ENCODE data around the gene IL10RB. TPM values are rescaled to one million over a fixed set of nuclear protein-coding genes. Genes with fewer than 3 reads are reported as not detected.

IL10RB gene
- total RNA-seq, 4 donors from 2014 or later = 20.5 to 53.1 (median 21.4) TPM

DNA sequence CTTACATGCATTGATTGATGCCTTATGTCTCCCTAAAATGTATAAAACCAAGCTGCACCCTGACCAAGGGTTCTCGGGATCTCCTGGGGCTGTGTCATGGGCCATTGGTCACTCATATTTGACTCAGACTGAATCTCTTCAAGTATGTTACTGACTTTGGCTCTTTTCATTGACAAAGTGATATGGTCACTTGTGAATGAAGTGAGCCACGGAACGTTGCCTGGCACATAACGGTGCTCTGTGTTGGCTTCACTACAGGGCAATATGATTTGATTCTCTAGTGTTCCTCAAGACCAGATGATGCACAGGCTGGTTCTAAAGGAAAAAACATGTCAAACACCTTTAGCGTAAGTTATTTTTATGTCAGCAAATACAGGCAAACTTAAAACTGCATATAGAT is 11.4 kb upstream of the IL10RB start:
- H3K36me3 ChIP-seq = peaks cover 0 to under 1% of the 10 kb centered on the region in 2 donors

DNA sequence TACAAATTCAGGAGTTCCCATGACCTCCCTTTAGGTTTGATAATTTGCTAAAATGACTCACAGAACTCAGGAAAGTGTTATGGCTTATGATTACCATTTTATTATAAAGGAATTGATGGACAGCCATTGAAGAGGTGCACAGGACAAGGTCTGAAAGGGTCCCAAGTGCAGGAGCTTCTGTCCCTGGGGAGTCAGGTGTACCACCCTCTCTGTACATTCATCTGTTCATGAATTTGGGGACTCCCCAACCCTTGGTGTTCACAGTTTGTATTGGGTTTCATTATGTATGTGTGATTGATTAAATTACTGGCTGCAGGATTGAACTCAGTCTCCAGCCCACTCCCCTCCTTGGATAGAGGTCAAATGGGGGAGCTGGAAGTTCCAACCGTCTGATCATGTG is 10.8 kb upstream of the IL10RB start:
- Histone ChIP-seq H3K27ac (no peak overlapping the region), H3K27me3 (no peaks in the 10 kb centered on the region), H3K4me3 (replicated peaks in 1 of 3) (no peak overlapping the region), H3K9me3 (no peaks in the 10 kb centered on the region), H3K4me1 (no peaks in the 10 kb centered on the region), H3K36me3 (no peaks in the 10 kb centered on the region)
- TF ChIP-seq POLR2A (IDR thresholded peaks at IDR 0.05) = no peak
- TF ChIP-seq, protein P1, sequence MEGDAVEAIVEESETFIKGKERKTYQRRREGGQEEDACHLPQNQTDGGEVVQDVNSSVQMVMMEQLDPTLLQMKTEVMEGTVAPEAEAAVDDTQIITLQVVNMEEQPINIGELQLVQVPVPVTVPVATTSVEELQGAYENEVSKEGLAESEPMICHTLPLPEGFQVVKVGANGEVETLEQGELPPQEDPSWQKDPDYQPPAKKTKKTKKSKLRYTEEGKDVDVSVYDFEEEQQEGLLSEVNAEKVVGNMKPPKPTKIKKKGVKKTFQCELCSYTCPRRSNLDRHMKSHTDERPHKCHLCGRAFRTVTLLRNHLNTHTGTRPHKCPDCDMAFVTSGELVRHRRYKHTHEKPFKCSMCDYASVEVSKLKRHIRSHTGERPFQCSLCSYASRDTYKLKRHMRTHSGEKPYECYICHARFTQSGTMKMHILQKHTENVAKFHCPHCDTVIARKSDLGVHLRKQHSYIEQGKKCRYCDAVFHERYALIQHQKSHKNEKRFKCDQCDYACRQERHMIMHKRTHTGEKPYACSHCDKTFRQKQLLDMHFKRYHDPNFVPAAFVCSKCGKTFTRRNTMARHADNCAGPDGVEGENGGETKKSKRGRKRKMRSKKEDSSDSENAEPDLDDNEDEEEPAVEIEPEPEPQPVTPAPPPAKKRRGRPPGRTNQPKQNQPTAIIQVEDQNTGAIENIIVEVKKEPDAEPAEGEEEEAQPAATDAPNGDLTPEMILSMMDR (IDR thresholded peaks at IDR 0.05) = no peak
- intact Hi-C loops (cut with DNase I) = no loop called here
- 64 to 69% methylated on average over 1 of the region's 1 CpG for WGBS, 2 donors
- DNase-seq = no peak

More for the DNA sequence above, 11.4 kb upstream of the IL10RB start:
- H3K4me3 ChIP-seq (replicated peaks in 1 of 3) = no peak overlapping the region
- 41 to 64% methylated on average over 5 of the region's 5 CpGs for WGBS, 2 donors
- H3K9me3 ChIP-seq = no peaks in the 10 kb centered on the region
- H3K27ac ChIP-seq = no peak overlapping the region
- TF ChIP-seq POLR2A (IDR thresholded peaks at IDR 0.05) = no peak
- intact Hi-C loops (cut with DNase I) = no loop called here
- H3K27me3 ChIP-seq = no peaks in the 10 kb centered on the region
- DNase-seq = peak; percentile 50 to 55
- no peaks in the 10 kb centered on the region for H3K4me1 ChIP-seq

DNA sequence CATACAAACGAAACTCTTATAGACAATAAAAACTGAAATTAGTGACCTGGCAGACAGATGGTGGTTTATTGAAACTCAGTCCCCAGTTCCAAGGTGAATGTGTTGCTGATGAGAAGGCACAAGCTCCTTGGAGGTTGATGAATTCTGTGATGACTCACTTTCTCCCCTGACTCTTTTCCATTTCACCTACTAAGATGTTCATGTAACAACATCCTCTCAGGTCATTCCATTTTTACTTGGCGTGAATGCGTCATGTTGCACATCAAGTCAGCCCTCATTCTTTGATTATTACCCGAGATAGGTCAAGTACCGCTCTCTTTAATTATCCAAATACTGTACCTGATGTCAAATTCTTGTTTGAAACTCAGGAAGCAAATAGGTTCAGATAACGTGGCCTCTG is 10.1 kb upstream of the IL10RB start:
- intact Hi-C loops (cut with DNase I) = no loop called here
- Histone ChIP-seq H3K9me3 (no peaks in the 10 kb centered on the region), H3K27me3 (no peaks in the 10 kb centered on the region), H3K4me3 (replicated peaks in 1 of 3) (no peak overlapping the region), H3K36me3 (no peaks in the 10 kb centered on the region), H3K27ac (no peak overlapping the region), H3K4me1 (no peaks in the 10 kb centered on the region)
- 92 to 96% methylated on average over 6 of the region's 6 CpGs for WGBS, 2 donors
- no peak for DNase-seq
- no peak for TF ChIP-seq POLR2A (IDR thresholded peaks at IDR 0.05)
- TF ChIP-seq, protein P1 (IDR thresholded peaks at IDR 0.05) = no peak

DNA sequence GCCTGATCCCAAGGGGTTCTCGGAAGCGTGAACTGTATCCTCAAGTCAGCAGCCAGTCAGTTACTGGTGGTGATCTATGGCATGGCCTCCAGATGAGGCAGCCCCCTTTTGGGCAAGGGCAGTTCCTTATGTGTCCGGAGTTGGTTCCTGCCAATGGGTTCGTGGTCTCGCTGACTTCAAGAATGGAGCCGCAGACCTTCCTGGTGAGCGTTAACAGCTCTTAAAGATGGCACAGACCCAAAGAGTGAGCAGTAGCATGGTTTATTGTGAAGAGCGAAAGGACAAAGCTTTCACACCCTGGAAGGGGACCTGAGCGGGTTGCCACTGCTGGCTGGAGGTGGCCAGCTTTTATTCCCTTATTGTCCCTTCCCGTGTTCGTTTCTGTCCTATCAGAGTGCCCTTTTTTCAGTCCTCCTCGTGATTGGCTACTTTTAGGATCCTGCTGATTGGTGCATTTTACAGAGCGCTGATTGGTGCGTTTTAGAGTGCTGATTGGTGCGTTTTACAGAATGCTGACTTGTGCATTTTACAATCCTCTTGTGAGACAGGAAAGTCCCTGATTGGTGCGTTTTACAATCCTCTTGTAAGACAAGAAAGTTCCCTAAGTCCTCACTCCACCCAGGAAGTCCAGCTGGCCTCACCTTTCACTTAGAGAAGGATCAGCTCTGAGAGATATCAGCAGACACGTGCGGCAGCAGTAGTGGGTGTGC is 8.9 kb upstream of the IL10RB start:
- no peak for DNase-seq
- Histone ChIP-seq H3K27me3 (no peaks in the 10 kb centered on the region), H3K4me3 (replicated peaks in 1 of 3) (no peak overlapping the region), H3K27ac (no peak overlapping the region), H3K4me1 (no peaks in the 10 kb centered on the region), H3K36me3 (no peaks in the 10 kb centered on the region), H3K9me3 (no peaks in the 10 kb centered on the region)
- intact Hi-C loops (cut with DNase I) = no loop called here
- 97% methylated on average over 18 of the region's 18 CpGs for WGBS, 2 donors
- TF ChIP-seq, protein P1 (IDR thresholded peaks at IDR 0.05) = no peak
- TF ChIP-seq POLR2A (IDR thresholded peaks at IDR 0.05) = no peak

DNA sequence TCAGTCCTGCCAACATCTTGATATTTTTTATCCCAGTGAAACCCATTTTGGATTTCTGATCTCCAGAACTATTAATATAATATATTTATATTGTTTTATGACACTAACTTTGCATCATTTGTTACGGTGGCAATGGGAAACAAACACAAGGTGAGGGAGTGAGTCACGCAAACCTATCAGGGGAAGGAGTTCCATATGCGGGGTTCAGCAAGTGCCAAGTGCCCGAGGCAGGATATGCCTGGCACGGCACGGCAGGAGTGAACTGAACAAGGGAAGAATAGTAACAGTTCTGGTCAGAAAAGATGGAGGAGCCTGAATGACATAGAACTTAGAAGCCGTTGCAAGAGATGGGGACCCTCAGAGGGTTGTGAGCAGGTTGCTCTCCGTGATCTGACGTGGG is 7.7 kb upstream of the IL10RB start:
- Histone ChIP-seq H3K9me3 (no peaks in the 10 kb centered on the region), H3K27me3 (no peaks in the 10 kb centered on the region), H3K27ac (no peak overlapping the region), H3K36me3 (no peaks in the 10 kb centered on the region), H3K4me1 (no peaks in the 10 kb centered on the region), H3K4me3 (replicated peaks in 1 of 3) (no peak overlapping the region)
- intact Hi-C loops (cut with DNase I) = no loop called here
- TF ChIP-seq, protein P1 (IDR thresholded peaks at IDR 0.05) = no peak
- no peak for TF ChIP-seq POLR2A (IDR thresholded peaks at IDR 0.05)
- WGBS, 2 donors = 96 to 97% methylated on average over 9 of the region's 9 CpGs
- DNase-seq = no peak
